Type B pancreatic cell (in vitro differentiated cells): ENCODE results near the gene CCDC107. TPM values are rescaled to one million over a fixed set of nuclear protein-coding genes. Genes with fewer than 3 reads are reported as not detected.

ENCODE experiments used
- DNase-seq: peaks from one replicate; pipeline ENCODE4 v3.0.0; 2021; ENCODE audit warnings: mixed read lengths; ENCODE audit not compliant: unreplicated experiment; ENCODE audit errors: extremely low spot score
- H3K27ac Mint-ChIP-seq: 2 replicates; pipeline ENCODE4 v1.8.0; 2021; ENCODE audit warnings: mild to moderate bottlenecking, mixed read lengths
- H3K27me3 Mint-ChIP-seq: 2 replicates; pipeline ENCODE4 v1.8.0; 2021; ENCODE audit warnings: mixed read lengths
- H3K36me3 Mint-ChIP-seq: 2 replicates; pipeline ENCODE4 v1.8.0; 2021; ENCODE audit warnings: mixed read lengths
- H3K4me1 Mint-ChIP-seq: one replicate; pipeline ENCODE4 v1.8.0; 2021; ENCODE audit warnings: mixed read lengths; ENCODE audit not compliant: unreplicated experiment
- H3K4me3 Mint-ChIP-seq: 2 replicates; pipeline ENCODE4 v1.8.0; 2021; ENCODE audit warnings: mild to moderate bottlenecking, mixed read lengths
- H3K9me3 Mint-ChIP-seq: 2 replicates; pipeline ENCODE4 v1.8.0; 2021; ENCODE audit warnings: mixed read lengths
- CTCF ChIP-seq: fragments of 200-600 bp; sonication (generic); conservative IDR thresholded peaks from 2 replicates; pipeline ENCODE4 v1.5.0; 2021; ENCODE audit warnings: antibody characterized with exemption, mild to moderate bottlenecking
- total RNA-seq: library from RNA; stranded (reverse); gene quantifications from 2 replicates; pipeline ENCODE4 v1.2.1, GENCODE V29; 2021; ENCODE audit warnings: low replicate concordance

Gene CCDC107
- total RNA-seq, 1 donor from 2014 or later = 17.2 TPM

- Mint-ChIP-seq H3K27ac (no peak overlapping the region), H3K36me3 (peaks cover 8% of the 10 kb centered on the region), H3K4me3 (no peak overlapping the region), H3K27me3 (no peaks in the 10 kb centered on the region), H3K4me1 (peaks cover 10% of the 10 kb centered on the region), H3K9me3 (no peaks in the 10 kb centered on the region)
- no peak for TF ChIP-seq CTCF
- DNase-seq = no peak
Observed at GRCh38 chr9:35695943-35696401, 37.9 kb downstream of the CCDC107 start.

- TF ChIP-seq CTCF = peak; percentile 93
- no peaks in the 10 kb centered on the region for H3K27me3 Mint-ChIP-seq
- H3K36me3 Mint-ChIP-seq = peaks cover 8% of the 10 kb centered on the region
- H3K4me3 Mint-ChIP-seq = no peak overlapping the region
- H3K4me1 Mint-ChIP-seq = peaks cover 4% of the 10 kb centered on the region
- H3K27ac Mint-ChIP-seq = peak overlapping the region; percentile 33
- no peak for DNase-seq
- no peaks in the 10 kb centered on the region for H3K9me3 Mint-ChIP-seq
Observed at GRCh38 chr9:35696520-35697215, 38.6 kb downstream of the CCDC107 start.

GRCh38 chr9:35697486-35697885 is 39.4 kb downstream of the CCDC107 start:
- DNase-seq = no peak
- TF ChIP-seq CTCF = no peak
- peaks cover 8% of the 10 kb centered on the region for H3K36me3 Mint-ChIP-seq
- H3K27me3 Mint-ChIP-seq = no peaks in the 10 kb centered on the region
- H3K9me3 Mint-ChIP-seq = no peaks in the 10 kb centered on the region
- no peak overlapping the region for H3K4me3 Mint-ChIP-seq
- no peaks in the 10 kb centered on the region for H3K4me1 Mint-ChIP-seq
- H3K27ac Mint-ChIP-seq = no peak overlapping the region

GRCh38 chr9:35698231-35698630 is 40.1 kb downstream of the CCDC107 start:
- no peak for DNase-seq
- H3K36me3 Mint-ChIP-seq = peaks cover 15% of the 10 kb centered on the region
- no peaks in the 10 kb centered on the region for H3K9me3 Mint-ChIP-seq
- H3K4me1 Mint-ChIP-seq = no peaks in the 10 kb centered on the region
- TF ChIP-seq CTCF = no peak
- no peak overlapping the region for H3K27ac Mint-ChIP-seq
- H3K27me3 Mint-ChIP-seq = no peaks in the 10 kb centered on the region
- no peak overlapping the region for H3K4me3 Mint-ChIP-seq

GRCh38 chr9:35700031-35700430 is 41.9 kb downstream of the CCDC107 start:
- Mint-ChIP-seq H3K27me3 (no peaks in the 10 kb centered on the region), H3K4me1 (no peaks in the 10 kb centered on the region), H3K27ac (no peak overlapping the region), H3K36me3 (peaks cover 24% of the 10 kb centered on the region), H3K4me3 (no peak overlapping the region), H3K9me3 (no peaks in the 10 kb centered on the region)
- no peak for DNase-seq
- TF ChIP-seq CTCF = no peak
